WTC11 (cell line): ENCODE measurements around the gene EML6.

Experiments used
- ARID4B ChIP-seq: sonication (generic); formaldehyde crosslinking; IDR thresholded peaks from 2 replicates; pipeline ENCODE4 v1.8.0; 2023; ENCODE audit warnings: missing genetic modification reagents, mild to moderate bottlenecking, borderline replicate concordance
- CREB1 ChIP-seq: sonication (generic); formaldehyde crosslinking; IDR thresholded peaks from 2 replicates; pipeline ENCODE4 v1.8.0; 2023; ENCODE audit warnings: mild to moderate bottlenecking, missing genetic modification reagents
- CTCF ChIP-seq: fragments of 200-600 bp; IDR thresholded peaks from 2 replicates; pipeline ENCODE4 v1.8.0; 2022; ENCODE audit warnings: antibody characterized with exemption
- FOXK1 ChIP-seq: sonication (generic); formaldehyde crosslinking; IDR thresholded peaks from 2 replicates; pipeline ENCODE4 v1.8.0; 2022; ENCODE audit warnings: mild to moderate bottlenecking, moderate library complexity, missing genetic modification reagents
- PREB ChIP-seq: sonication (generic); formaldehyde crosslinking; IDR thresholded peaks from 2 replicates; pipeline ENCODE4 v1.8.1; 2022; ENCODE audit warnings: mild to moderate bottlenecking, missing genetic modification reagents, moderate library complexity, borderline replicate concordance
- ZNF425 ChIP-seq: fragments of 250-450 bp; sonication (Bioruptor Pico); conservative IDR thresholded peaks from 2 replicates; pipeline ENCODE4 v1.9.0; 2021; ENCODE audit warnings: mild to moderate bottlenecking

GRCh38 chr2:54866179-54866578 is 142.7 kb downstream of the EML6 start:
- TF ChIP-seq CTCF (no peak), PREB (CRISPR knock-in tag) (no peak), ZNF425 (no peak), ARID4B (CRISPR knock-in tag) (no peak), FOXK1 (CRISPR knock-in tag) (no peak), CREB1 (no peak)
